Mesodermal cell (in vitro differentiated cells): ENCODE data around the gene DCAF8L1.
"Not testable (repeated sequence)": the region's sequence is repeated elsewhere in the genome, so short reads cannot be mapped to it uniquely, and the experiment has no call there.

Source experiments
- H3K27ac ChIP-seq: 2 replicates; pipeline ENCODE4 v1.7.0; 2013; ENCODE audit warnings: mild to moderate bottlenecking, low read depth, low read length, moderate library complexity; ENCODE audit not compliant: severe bottlenecking
- H3K36me3 ChIP-seq: 2 replicates; pipeline ENCODE4 v1.7.1; 2013; ENCODE audit warnings: mild to moderate bottlenecking, low read length, moderate library complexity; ENCODE audit not compliant: control insufficient read depth, insufficient read depth
- H3K4me1 ChIP-seq: one replicate; pipeline ENCODE4 v1.7.1; 2013; ENCODE audit warnings: mild to moderate bottlenecking, low read length; ENCODE audit not compliant: insufficient read depth, control insufficient read depth, poor library complexity, severe bottlenecking
- H3K4me3 ChIP-seq: 2 replicates; pipeline ENCODE4 v1.7.0; 2013; ENCODE audit warnings: low read length, control low read depth, mild to moderate bottlenecking; ENCODE audit not compliant: insufficient read depth, poor library complexity, severe bottlenecking; ENCODE audit errors: extremely low read depth
- H3K9me3 ChIP-seq: 2 replicates; pipeline ENCODE4 v1.7.1; 2013; ENCODE audit warnings: mild to moderate bottlenecking, low read length, moderate library complexity; ENCODE audit not compliant: control insufficient read depth
- WGBS, 2 experiments: methylation state at CpG; one replicate each; pipeline ENCODE4 v1.1.5; 2013; ENCODE audit warnings: missing lambda C conversion rate in 2 of 2; ENCODE audit not compliant: insufficient coverage in 2 of 2; 5-methylcytosine and 5-hydroxymethylcytosine counted together

DCAF8L1 gene

GRCh38 chrX:27976284-27976683, 5.0 kb downstream of the DCAF8L1 start:
- Histone ChIP-seq H3K4me3 (no peak overlapping the region), H3K4me1 (no peaks in the 10 kb centered on the region), H3K9me3 (no peaks in the 10 kb centered on the region), H3K36me3 (no peaks in the 10 kb centered on the region), H3K27ac (no peak overlapping the region)
- 80 to 93% methylated on average over 1 to 2 of the region's 4 CpGs for WGBS, 2 experiments

- H3K4me1 ChIP-seq = no peaks in the 10 kb centered on the region
- no peak overlapping the region for H3K27ac ChIP-seq
- H3K4me3 ChIP-seq = no peak overlapping the region
- no peaks in the 10 kb centered on the region for H3K36me3 ChIP-seq
- WGBS, 2 experiments = no CpG with 5 or more reads among the region's 2 CpGs
- no peaks in the 10 kb centered on the region for H3K9me3 ChIP-seq
Measured at GRCh38 chrX:27968878-27969277, 12.4 kb downstream of the DCAF8L1 start.

GRCh38 chrX:27968352-27968751, 12.9 kb downstream of the DCAF8L1 start:
- Histone ChIP-seq H3K4me1 (no peaks in the 10 kb centered on the region), H3K9me3 (no peaks in the 10 kb centered on the region), H3K36me3 (no peaks in the 10 kb centered on the region), H3K27ac (no peak overlapping the region), H3K4me3 (no peak overlapping the region)
- no CpG with 5 or more reads among the region's 2 CpGs for WGBS, 2 experiments

GRCh38 chrX:27966955-27967354, 14.3 kb downstream of the DCAF8L1 start:
- H3K27ac ChIP-seq = no peak overlapping the region
- WGBS, 2 experiments = no CpG with 5 or more reads among the region's 1 CpG
- H3K36me3 ChIP-seq = no peaks in the 10 kb centered on the region
- no peak overlapping the region for H3K4me3 ChIP-seq
- H3K9me3 ChIP-seq = no peaks in the 10 kb centered on the region
- H3K4me1 ChIP-seq = no peaks in the 10 kb centered on the region

- WGBS, 2 experiments = no CpG with 5 or more reads among the region's 1 CpG
- Histone ChIP-seq H3K9me3 (no peaks in the 10 kb centered on the region), H3K4me1 (no peaks in the 10 kb centered on the region), H3K4me3 (no peak overlapping the region), H3K27ac (no peak overlapping the region), H3K36me3 (no peaks in the 10 kb centered on the region)
Measured at GRCh38 chrX:27966492-27966891, 14.8 kb downstream of the DCAF8L1 start.

- 100% methylated on average over 1 to 2 of the region's 5 CpGs for WGBS, 2 experiments
- not testable (repeated sequence) for H3K4me3 ChIP-seq, H3K9me3 ChIP-seq, H3K4me1 ChIP-seq, H3K36me3 ChIP-seq, H3K27ac ChIP-seq
Measured at GRCh38 chrX:27965348-27965747, 15.9 kb downstream of the DCAF8L1 start.

- Histone ChIP-seq H3K36me3 (no peaks in the 10 kb centered on the region), H3K4me3 (no peak overlapping the region), H3K9me3 (no peaks in the 10 kb centered on the region), H3K27ac (no peak overlapping the region), H3K4me1 (no peaks in the 10 kb centered on the region)
- 80% methylated on average over 1 of the region's 1 CpG; no CpG with 5 or more reads in 1 of the 2 experiments for WGBS, 2 experiments
Measured at GRCh38 chrX:27964432-27964831, 16.8 kb downstream of the DCAF8L1 start.

- H3K36me3 ChIP-seq, H3K9me3 ChIP-seq, H3K27ac ChIP-seq, H3K4me3 ChIP-seq, H3K4me1 ChIP-seq: not testable (repeated sequence)
- WGBS, 2 experiments = 89 to 100% methylated on average over 1 to 2 of the region's 5 CpGs
Measured at GRCh38 chrX:27960410-27960809, 20.8 kb downstream of the DCAF8L1 start.

GRCh38 chrX:27953171-27953570, 28.1 kb downstream of the DCAF8L1 start:
- H3K4me1 ChIP-seq = no peaks in the 10 kb centered on the region
- H3K36me3 ChIP-seq = no peaks in the 10 kb centered on the region
- H3K9me3 ChIP-seq = no peaks in the 10 kb centered on the region
- no CpG with 5 or more reads among the region's 1 CpG for WGBS, 2 experiments
- H3K4me3 ChIP-seq = no peak overlapping the region
- no peak overlapping the region for H3K27ac ChIP-seq

- no CpG with 5 or more reads among the region's 4 CpGs for WGBS, 2 experiments
- Histone ChIP-seq H3K9me3 (no peaks in the 10 kb centered on the region), H3K27ac (no peak overlapping the region), H3K4me3 (no peak overlapping the region), H3K4me1 (no peaks in the 10 kb centered on the region), H3K36me3 (no peaks in the 10 kb centered on the region)
Measured at GRCh38 chrX:27933361-27933760, 47.9 kb downstream of the DCAF8L1 start.
